ENCODE data around the gene BAG2.

GRCh38 chr6:57135885-57136284, 36.2 kb upstream of the BAG2 start:
- TF ChIP-seq ZNF592 (IDR thresholded peaks at IDR 0.05), result no peak
- no peak for TF ChIP-seq JUNB (IDR thresholded peaks at IDR 0.05)
- no peak for TF ChIP-seq RCOR1 (conservative IDR thresholded peaks at IDR 0.05; ENCODE audit: low read depth, low read length)
- TF ChIP-seq POLR2A (IDR thresholded peaks at IDR 0.05; ENCODE audit: low read depth, low read length), result no peak
- TF ChIP-seq, protein P1, sequence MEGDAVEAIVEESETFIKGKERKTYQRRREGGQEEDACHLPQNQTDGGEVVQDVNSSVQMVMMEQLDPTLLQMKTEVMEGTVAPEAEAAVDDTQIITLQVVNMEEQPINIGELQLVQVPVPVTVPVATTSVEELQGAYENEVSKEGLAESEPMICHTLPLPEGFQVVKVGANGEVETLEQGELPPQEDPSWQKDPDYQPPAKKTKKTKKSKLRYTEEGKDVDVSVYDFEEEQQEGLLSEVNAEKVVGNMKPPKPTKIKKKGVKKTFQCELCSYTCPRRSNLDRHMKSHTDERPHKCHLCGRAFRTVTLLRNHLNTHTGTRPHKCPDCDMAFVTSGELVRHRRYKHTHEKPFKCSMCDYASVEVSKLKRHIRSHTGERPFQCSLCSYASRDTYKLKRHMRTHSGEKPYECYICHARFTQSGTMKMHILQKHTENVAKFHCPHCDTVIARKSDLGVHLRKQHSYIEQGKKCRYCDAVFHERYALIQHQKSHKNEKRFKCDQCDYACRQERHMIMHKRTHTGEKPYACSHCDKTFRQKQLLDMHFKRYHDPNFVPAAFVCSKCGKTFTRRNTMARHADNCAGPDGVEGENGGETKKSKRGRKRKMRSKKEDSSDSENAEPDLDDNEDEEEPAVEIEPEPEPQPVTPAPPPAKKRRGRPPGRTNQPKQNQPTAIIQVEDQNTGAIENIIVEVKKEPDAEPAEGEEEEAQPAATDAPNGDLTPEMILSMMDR (IDR thresholded peaks at IDR 0.05 in 2 of 3, conservative IDR thresholded peaks at IDR 0.05 in 1 of 3; ENCODE audit: control insufficient read depth in 2 of 3, extremely low read depth in 1 of 3, insufficient read depth in 1 of 3, low read depth in 3 of 3, low read length in 3 of 3), result no peak
- TF ChIP-seq, protein P2, sequence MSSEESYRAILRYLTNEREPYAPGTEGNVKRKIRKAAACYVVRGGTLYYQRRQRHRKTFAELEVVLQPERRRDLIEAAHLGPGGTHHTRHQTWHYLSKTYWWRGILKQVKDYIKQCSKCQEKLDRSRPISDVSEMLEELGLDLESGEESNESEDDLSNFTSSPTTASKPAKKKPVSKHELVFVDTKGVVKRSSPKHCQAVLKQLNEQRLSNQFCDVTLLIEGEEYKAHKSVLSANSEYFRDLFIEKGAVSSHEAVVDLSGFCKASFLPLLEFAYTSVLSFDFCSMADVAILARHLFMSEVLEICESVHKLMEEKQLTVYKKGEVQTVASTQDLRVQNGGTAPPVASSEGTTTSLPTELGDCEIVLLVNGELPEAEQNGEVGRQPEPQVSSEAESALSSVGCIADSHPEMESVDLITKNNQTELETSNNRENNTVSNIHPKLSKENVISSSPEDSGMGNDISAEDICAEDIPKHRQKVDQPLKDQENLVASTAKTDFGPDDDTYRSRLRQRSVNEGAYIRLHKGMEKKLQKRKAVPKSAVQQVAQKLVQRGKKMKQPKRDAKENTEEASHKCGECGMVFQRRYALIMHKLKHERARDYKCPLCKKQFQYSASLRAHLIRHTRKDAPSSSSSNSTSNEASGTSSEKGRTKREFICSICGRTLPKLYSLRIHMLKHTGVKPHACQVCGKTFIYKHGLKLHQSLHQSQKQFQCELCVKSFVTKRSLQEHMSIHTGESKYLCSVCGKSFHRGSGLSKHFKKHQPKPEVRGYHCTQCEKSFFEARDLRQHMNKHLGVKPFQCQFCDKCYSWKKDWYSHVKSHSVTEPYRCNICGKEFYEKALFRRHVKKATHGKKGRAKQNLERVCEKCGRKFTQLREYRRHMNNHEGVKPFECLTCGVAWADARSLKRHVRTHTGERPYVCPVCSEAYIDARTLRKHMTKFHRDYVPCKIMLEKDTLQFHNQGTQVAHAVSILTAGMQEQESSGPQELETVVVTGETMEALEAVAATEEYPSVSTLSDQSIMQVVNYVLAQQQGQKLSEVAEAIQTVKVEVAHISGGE (CRISPR knock-in tag; IDR thresholded peaks at IDR 0.05), result no peak
- TF ChIP-seq REST (IDR thresholded peaks at IDR 0.05; ENCODE audit: low read depth, low read length), result no peak
- no peak for TF ChIP-seq ZBTB33 (IDR thresholded peaks at IDR 0.05)
- no peak for TF ChIP-seq BRCA1 (IDR thresholded peaks at IDR 0.05; ENCODE audit: low read depth, low read length)
- TF ChIP-seq TBL1XR1 (IDR thresholded peaks at IDR 0.05; ENCODE audit: low read depth, low read length), result no peak
- TF ChIP-seq POLR2AphosphoS5 (IDR thresholded peaks at IDR 0.05; ENCODE audit: low read length), result no peak
- no peak for TF ChIP-seq E4F1 (IDR thresholded peaks at IDR 0.05; ENCODE audit: borderline replicate concordance, partially characterized antibody)

Measured in GM12878 (cell line).